Activated B cell treated with CpG ODN at 0.5 μM for 24 hours (primary cell): ENCODE results near the gene DNM2. TPM values are rescaled to one million over a fixed set of nuclear protein-coding genes. Genes with fewer than 3 reads are reported as not detected.

Experiments
- ATAC-seq: fragments of 200-7000 bp; cut with Tn5 transposase; one replicate; pipeline ENCODE4 v1.10.0; 2021; ENCODE audit warnings: low read depth, mild to moderate bottlenecking, moderate library complexity
- CTCF ChIA-PET: fragments of 350-600 bp; sonication (Branson Sonifier 250); formaldehyde crosslinking; loops from one replicate; lab custom pipeline; 2021; ENCODE audit warnings: antibody characterized with exemption; lab: Charles Lee
- POLR2A ChIA-PET: fragments of 350-600 bp; sonication (Branson Sonifier 250); formaldehyde crosslinking; loops from one replicate; lab custom pipeline; 2021; ENCODE audit warnings: antibody characterized with exemption; lab: Charles Lee
- DNase-seq: peaks from one replicate; pipeline ENCODE4 v3.0.0; 2022
- H3K27ac Mint-ChIP-seq: one replicate; pipeline ENCODE4 v1.8.0; 2020; ENCODE audit warnings: mixed read lengths
- H3K27me3 Mint-ChIP-seq: one replicate; pipeline ENCODE4 v1.8.0; 2021; ENCODE audit warnings: mixed read lengths
- H3K36me3 Mint-ChIP-seq: one replicate; pipeline ENCODE4 v1.8.0; 2021; ENCODE audit warnings: low read depth, mixed read lengths
- H3K4me1 Mint-ChIP-seq: one replicate; pipeline ENCODE4 v1.8.0; 2021; ENCODE audit warnings: mixed read lengths
- H3K4me3 Mint-ChIP-seq: one replicate; pipeline ENCODE4 v1.8.0; 2020; ENCODE audit warnings: mild to moderate bottlenecking, mixed read lengths
- H3K9me3 Mint-ChIP-seq: one replicate; pipeline ENCODE4 v1.8.0; 2020; ENCODE audit warnings: mixed read lengths
- intact Hi-C: fragments of 100-400 bp; cut with micrococcal nuclease; formaldehyde crosslinking; loops from one replicate; pipeline ENCODE4 v1.15.1; 2024
- total RNA-seq: library from RNA; stranded (reverse); gene quantifications from 2 replicates; pipeline ENCODE4 v1.2.3, GENCODE V29; 2022
- TF ChIP-seq, protein P1 (sequence below): fragments of 200-600 bp; IDR thresholded peaks from one replicate; pipeline ENCODE4 v1.8.0; 2022; ENCODE audit warnings: antibody characterized with exemption, mild to moderate bottlenecking

The DNM2 gene
- total RNA-seq, 1 donor from 2014 or later = 257 TPM

DNA sequence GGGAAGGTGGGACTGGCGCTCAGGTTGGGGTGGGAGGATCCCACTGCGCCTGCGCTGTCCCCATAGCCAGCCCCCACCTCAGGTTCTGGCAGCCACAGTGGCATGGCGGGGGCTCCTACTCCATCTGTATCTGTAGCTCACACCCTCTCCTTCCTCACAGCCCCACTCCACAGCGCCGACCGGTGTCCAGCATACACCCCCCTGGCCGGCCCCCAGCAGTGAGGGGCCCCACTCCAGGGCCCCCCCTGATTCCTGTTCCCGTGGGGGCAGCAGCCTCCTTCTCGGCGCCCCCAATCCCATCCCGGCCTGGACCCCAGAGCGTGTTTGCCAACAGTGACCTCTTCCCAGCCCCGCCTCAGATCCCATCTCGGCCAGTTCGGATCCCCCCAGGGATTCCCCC lies 112.1 kb downstream of the DNM2 start:
- no peaks in the 10 kb centered on the region for H3K27me3 Mint-ChIP-seq
- ATAC-seq (no peak), DNase-seq (no peak)
- H3K36me3 Mint-ChIP-seq = peaks cover 63% of the 10 kb centered on the region
- no peaks in the 10 kb centered on the region for H3K9me3 Mint-ChIP-seq
- ChIA-PET CTCF (interaction anchor here (1.2 kb wide), 1 partner anchor 113 kb away, joined by 3 read pairs; no protein-coding TSS in a partner anchor), POLR2A (interaction anchor here (2.8 kb wide), 1 partner anchor 112 kb away, joined by 9 read pairs; the partner anchor contains the start of gene DNM2)
- TF ChIP-seq, protein P1, sequence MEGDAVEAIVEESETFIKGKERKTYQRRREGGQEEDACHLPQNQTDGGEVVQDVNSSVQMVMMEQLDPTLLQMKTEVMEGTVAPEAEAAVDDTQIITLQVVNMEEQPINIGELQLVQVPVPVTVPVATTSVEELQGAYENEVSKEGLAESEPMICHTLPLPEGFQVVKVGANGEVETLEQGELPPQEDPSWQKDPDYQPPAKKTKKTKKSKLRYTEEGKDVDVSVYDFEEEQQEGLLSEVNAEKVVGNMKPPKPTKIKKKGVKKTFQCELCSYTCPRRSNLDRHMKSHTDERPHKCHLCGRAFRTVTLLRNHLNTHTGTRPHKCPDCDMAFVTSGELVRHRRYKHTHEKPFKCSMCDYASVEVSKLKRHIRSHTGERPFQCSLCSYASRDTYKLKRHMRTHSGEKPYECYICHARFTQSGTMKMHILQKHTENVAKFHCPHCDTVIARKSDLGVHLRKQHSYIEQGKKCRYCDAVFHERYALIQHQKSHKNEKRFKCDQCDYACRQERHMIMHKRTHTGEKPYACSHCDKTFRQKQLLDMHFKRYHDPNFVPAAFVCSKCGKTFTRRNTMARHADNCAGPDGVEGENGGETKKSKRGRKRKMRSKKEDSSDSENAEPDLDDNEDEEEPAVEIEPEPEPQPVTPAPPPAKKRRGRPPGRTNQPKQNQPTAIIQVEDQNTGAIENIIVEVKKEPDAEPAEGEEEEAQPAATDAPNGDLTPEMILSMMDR = no peak
- no peaks in the 10 kb centered on the region for H3K4me1 Mint-ChIP-seq
- no peak overlapping the region for H3K27ac Mint-ChIP-seq
- intact Hi-C loops = no loop called here
- no peak overlapping the region for H3K4me3 Mint-ChIP-seq

DNA sequence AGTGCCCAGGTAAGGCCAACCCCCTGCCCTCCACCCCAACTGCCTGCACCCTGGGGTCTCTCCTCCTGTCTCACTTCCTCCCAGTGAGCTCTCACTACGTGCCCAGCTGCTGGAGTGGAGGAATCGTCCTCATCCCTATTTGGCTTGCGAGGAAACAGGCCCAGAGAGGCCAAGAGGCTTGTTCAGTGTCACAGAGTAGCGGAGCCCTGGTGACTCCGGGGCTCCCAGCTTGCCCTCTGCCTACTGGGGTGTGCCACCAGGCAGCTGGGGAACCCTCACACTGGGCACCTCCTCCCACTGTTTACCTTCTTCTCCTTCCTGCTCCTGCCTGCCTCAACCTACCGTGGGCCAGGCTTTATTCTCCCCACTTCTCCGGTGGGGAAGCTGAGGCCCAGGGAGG lies 112.5 kb downstream of the DNM2 start:
- DNase-seq (no peak), ATAC-seq (no peak)
- Mint-ChIP-seq H3K27me3 (no peaks in the 10 kb centered on the region), H3K9me3 (no peaks in the 10 kb centered on the region), H3K4me1 (peaks cover 1% of the 10 kb centered on the region), H3K27ac (no peak overlapping the region), H3K4me3 (no peak overlapping the region), H3K36me3 (peaks cover 59% of the 10 kb centered on the region)
- intact Hi-C loops = no loop called here
- POLR2A ChIA-PET = interaction anchor here (2.8 kb wide), 1 partner anchor 113 kb away, joined by 9 read pairs; the partner anchor contains the start of gene DNM2
- CTCF ChIA-PET = interaction anchor here (1.2 kb wide), 1 partner anchor 114 kb away, joined by 3 read pairs; no protein-coding TSS in a partner anchor
- TF ChIP-seq, protein P1 = no peak

DNA sequence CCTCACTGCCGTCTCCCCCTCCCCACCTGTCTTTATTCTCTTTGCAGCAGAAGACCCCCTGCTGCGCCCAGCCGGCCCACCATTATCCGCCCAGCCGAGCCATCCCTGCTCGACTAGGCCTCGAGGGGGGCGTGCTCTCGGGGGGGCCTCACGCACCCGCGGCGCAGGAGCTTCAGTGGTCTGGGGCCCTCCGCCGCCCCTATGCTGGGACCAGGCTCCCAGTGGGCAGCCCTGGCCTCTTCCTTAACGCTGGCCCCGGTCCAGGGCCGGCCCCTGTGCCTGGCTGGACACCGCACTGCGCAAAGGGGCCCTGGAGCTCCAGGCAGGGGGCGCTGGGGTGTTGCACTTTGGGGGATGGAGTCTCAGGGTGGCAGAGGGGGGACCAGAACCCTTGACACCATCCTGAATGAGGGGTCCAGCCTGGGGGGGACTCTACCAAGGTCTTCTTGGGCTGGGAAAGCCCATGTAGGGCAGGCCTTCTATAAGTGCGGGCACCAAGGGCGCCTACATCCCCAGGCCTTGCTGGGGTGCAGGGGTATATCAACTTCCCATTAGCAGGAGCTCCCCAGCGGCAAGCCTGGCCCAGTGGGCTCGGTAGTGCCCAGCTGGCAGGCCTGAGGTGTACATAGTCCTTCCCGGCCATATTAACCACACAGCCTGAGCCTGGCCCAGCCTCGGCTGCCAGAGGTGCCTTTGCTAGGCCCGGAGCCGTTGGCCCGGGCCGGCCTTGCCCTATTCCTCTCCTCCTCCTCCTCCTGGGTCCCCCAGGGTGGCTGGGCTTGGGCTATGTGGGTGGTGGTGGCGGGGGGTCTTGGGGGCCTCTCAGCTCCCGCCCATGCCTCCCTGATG lies 113.3 kb downstream of the DNM2 start:
- intact Hi-C loops = no loop called here
- ATAC-seq (no peak), DNase-seq (no peak)
- Mint-ChIP-seq H3K4me3 (no peak overlapping the region), H3K4me1 (peaks cover 7% of the 10 kb centered on the region), H3K9me3 (no peaks in the 10 kb centered on the region), H3K27ac (no peak overlapping the region), H3K27me3 (no peaks in the 10 kb centered on the region), H3K36me3 (peaks cover 59% of the 10 kb centered on the region)
- ChIA-PET POLR2A (interaction anchor here (2.8 kb wide), 1 partner anchor 114 kb away, joined by 9 read pairs; the partner anchor contains the start of gene DNM2), CTCF (interaction anchor here (1.5 kb wide), 1 partner anchor 13 kb away, joined by 4 read pairs; no protein-coding TSS in a partner anchor)
- TF ChIP-seq, protein P1 = no peak

DNA sequence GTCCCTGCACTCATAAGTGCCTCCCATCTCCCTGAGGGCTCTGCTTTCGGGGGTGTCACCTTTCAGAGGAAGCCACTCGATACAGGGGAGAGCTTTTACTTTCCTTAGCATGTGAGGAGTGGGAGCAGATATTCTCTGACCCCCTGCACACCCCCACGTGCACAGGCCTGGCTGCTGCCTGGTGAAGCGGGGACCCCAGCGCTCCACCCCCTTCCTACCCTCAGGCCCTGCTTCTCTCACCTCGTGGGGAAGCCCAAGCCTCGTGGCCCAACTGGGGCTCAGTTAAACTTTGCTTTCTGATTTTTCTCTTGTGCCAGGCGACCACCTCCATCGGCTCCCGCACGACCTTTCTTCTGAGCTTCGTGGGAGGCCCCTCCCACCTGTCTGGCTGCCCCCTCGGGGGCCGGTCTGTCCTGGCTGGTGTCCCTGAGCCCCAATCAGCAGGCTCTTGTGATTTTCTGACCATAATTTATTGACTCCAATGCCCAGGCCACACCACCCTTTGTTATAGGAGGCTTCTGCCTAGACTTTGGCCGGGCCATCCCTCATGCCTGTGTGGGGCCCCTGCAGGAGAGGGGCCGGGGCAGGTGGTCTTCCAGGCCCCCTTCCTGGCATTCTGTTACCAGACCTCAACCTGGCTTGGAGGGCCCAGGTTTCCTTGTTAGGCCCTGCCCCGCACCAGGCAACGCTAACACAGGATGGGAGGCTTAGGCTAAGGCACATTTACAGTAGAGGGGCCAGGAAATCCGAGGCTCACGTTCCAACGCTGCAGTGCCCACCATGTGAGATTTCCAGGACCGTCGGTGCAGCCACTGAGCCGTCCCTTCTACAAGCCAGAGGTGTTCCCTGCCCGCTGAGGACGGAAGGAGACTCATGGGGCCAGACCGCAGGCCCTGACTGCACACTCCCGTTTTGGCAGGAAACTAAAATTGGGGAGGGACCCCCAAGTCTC lies 114.4 kb downstream of the DNM2 start:
- TF ChIP-seq, protein P1 = no peak
- Mint-ChIP-seq H3K4me3 (no peak overlapping the region), H3K9me3 (peaks cover 8% of the 10 kb centered on the region), H3K27me3 (no peaks in the 10 kb centered on the region), H3K36me3 (peaks cover 54% of the 10 kb centered on the region), H3K27ac (no peak overlapping the region), H3K4me1 (peaks cover 18% of the 10 kb centered on the region)
- ChIA-PET CTCF (interaction anchor here (1.5 kb wide), 1 partner anchor 14 kb away, joined by 4 read pairs; no protein-coding TSS in a partner anchor), POLR2A (no interaction called here)
- intact Hi-C loops = no loop called here
- no peak for ATAC-seq
- DNase-seq = no peak
